ENCODE results near the gene HBA2.
"Not testable (repeated sequence)": the region's sequence is repeated elsewhere in the genome, so short reads cannot be mapped to it uniquely, and the experiment has no call there.

Gene HBA2

DNA sequence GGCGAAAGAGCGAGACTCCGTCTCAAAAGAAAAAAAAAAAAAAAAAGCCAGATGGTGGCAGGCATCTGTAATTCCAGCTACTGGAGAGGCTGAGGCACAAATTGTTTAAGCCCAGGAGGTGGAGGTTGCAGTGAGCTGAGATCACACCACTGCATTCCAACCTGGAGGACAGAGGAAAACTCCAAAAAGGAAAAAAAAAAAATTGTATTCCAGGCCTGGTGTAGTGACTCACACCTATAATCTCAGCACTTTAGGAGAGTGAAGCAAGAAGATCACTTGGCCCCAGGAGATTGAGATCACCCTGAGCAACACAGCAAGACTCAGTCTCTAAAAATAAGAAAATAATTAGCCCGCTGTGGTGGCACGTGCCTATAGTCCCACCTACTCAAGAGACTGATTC lies 27.7 kb downstream of the HBA2 start:
- no peak overlapping the region for H3K4me3 ChIP-seq (ENCODE audit: low read depth, low read length)
- DNase-seq (ENCODE audit: low read depth) = peak; percentile 75
- TF ChIP-seq, protein P1, sequence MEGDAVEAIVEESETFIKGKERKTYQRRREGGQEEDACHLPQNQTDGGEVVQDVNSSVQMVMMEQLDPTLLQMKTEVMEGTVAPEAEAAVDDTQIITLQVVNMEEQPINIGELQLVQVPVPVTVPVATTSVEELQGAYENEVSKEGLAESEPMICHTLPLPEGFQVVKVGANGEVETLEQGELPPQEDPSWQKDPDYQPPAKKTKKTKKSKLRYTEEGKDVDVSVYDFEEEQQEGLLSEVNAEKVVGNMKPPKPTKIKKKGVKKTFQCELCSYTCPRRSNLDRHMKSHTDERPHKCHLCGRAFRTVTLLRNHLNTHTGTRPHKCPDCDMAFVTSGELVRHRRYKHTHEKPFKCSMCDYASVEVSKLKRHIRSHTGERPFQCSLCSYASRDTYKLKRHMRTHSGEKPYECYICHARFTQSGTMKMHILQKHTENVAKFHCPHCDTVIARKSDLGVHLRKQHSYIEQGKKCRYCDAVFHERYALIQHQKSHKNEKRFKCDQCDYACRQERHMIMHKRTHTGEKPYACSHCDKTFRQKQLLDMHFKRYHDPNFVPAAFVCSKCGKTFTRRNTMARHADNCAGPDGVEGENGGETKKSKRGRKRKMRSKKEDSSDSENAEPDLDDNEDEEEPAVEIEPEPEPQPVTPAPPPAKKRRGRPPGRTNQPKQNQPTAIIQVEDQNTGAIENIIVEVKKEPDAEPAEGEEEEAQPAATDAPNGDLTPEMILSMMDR (conservative IDR thresholded peaks at IDR 0.05; ENCODE audit: low read depth, low read length) = no peak

DNA sequence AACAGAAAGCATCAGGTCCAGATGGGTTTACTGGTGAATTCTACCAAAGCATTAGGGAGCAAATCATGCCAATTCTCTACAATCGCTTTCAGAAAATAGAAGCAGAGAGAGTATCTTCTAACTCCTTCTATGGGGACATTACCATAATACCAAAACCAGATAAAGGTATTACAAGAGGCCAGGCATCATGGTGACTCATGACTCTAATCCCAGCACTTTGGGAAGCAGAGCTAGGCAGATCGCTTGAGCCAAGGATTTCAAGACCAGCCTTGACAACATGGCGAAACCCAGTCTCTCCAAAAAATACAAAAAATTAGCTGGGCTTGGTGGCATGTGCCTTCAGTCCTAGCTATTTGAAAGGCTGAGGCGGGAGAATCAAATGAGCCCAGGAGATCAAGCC lies 30.6 kb downstream of the HBA2 start:
- TF ChIP-seq, protein P1 (conservative IDR thresholded peaks at IDR 0.05; ENCODE audit: low read depth, low read length) = no peak
- DNase-seq (ENCODE audit: low read depth) = no peak
- no peak overlapping the region for H3K4me3 ChIP-seq (ENCODE audit: low read depth, low read length)

DNA sequence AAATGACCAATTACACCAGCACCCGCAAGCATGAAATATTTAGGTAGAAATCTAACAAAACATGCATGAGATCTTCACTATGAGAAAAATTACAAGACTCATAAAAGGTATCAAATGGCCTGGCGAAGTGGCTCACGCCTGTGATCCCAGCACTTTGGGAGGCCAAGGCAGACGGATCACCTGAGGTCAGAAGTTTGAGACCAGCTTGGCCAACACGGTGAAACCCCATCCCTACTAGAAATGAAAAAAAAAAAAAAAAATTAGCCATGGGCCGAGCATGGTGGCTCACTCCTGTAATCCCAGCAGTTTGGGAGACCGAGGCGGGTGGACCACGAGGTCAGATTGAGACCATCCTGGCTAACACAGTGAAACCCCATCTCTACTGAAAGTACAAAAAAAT lies 31.4 kb downstream of the HBA2 start:
- H3K4me3 ChIP-seq (ENCODE audit: low read depth, low read length); DNase-seq (ENCODE audit: low read depth): not testable (repeated sequence)

DNA sequence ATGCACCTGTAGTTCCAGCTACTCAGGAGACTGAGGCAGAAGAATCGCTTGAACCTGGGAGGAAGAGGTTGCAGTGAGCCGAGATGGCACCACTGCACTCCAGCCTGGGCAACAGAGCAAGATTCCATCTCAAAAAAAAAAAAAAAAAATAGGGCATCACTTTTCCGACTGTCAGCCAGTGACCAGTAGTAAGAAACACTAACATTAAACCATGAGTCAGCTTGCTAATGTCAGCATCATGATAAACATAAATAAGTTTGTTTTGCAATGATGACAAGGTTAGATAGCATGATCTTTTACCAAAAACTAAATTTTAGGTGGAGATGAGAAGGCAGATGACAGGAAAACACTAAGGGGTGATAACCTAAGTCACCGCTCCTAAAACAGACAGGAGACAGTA lies 36.7 kb downstream of the HBA2 start:
- not testable (repeated sequence) for H3K4me3 ChIP-seq (ENCODE audit: low read depth, low read length); DNase-seq (ENCODE audit: low read depth)

DNA sequence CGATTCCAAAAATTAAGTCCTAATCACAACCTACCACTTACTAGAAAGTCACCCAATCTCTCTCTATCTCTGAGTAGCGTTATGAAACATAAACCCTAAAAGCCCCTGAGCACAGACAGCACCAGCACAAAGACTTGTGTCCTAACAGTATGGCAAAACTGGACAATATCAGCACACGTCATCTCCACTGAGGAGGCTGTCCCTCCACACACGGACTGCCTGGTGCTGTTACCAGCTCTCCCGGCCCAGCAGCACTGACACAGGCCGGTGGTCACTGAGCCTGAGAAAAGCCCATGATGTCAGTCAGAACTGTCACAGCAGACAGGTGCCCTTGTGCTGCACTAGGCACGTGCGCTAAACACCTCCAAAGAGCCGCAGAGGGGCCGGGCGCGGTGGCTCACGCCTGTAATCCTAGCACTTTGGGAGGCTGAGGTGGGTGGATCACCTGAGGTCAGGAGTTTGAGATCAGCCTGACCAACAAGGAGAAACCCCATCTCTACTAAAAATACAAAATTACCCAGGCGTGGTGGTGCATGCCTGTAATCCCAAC lies 39.0 kb downstream of the HBA2 start:
- H3K4me3 ChIP-seq (ENCODE audit: low read depth, low read length); DNase-seq (ENCODE audit: low read depth): not testable (repeated sequence)

- TF ChIP-seq, protein P1 (conservative IDR thresholded peaks at IDR 0.05; ENCODE audit: low read depth, low read length) = no peak
- DNase-seq (ENCODE audit: low read depth) = peak; percentile 16
- no peak overlapping the region for H3K4me3 ChIP-seq (ENCODE audit: low read depth, low read length)
These were observed 40.3 kb downstream of the HBA2 start for GRCh38 chr16:212999-213398.

DNA sequence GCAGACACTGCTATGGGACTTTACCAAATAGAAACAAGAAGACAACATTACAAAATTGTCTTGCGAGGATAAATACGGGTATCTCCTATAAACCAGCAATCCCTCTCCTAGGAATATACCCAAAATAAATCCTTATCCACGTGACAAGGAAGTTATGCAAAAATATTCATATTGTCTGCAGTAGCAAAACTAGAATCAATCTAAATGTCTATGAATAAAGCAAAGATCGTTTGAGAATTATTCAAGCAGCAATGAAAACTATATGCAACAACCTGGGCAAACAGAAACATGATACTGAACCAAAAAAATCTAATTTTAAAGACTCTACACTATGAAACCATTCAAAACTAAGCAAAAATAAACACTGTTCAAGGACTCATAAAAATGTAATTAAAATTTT lies 47.3 kb downstream of the HBA2 start:
- no peak for DNase-seq (ENCODE audit: low read depth)
- no peak overlapping the region for H3K4me3 ChIP-seq (ENCODE audit: low read depth, low read length)
- TF ChIP-seq, protein P1 (conservative IDR thresholded peaks at IDR 0.05; ENCODE audit: low read depth, low read length) = no peak

Measured in choroid plexus epithelial cell (primary cell).